ENCODE data around the gene CASZ1.

The CASZ1 gene

GRCh38 chr1:10642403-10643080 lies 153.9 kb downstream of the CASZ1 start:
- H3K36me3 ChIP-seq (ENCODE audit: control insufficient read depth in 1 of 2, insufficient read depth in 2 of 2, low read length in 2 of 2): peaks cover 30 to 68% of the 10 kb centered on the region in 2 donors
- H3K27ac ChIP-seq (ENCODE audit: low read depth, low read length): no peak overlapping the region
- H3K9me3 ChIP-seq (ENCODE audit: control insufficient read depth in 1 of 2, low read length in 2 of 2): no peaks in the 10 kb centered on the region
- no peak overlapping the region for H3K9ac ChIP-seq (ENCODE audit: low read depth in 1 of 2, low read length in 2 of 2)
- H3K4me1 ChIP-seq (ENCODE audit: control insufficient read depth in 1 of 2, insufficient read depth in 2 of 2, low read length in 2 of 2): peaks cover 0 to 7% of the 10 kb centered on the region in 2 donors
- H3K27me3 ChIP-seq (ENCODE audit: control insufficient read depth in 1 of 2, insufficient read depth in 2 of 2, low read length in 2 of 2): no peaks in the 10 kb centered on the region
- H3K4me3 ChIP-seq (ENCODE audit: low read depth in 1 of 2, low read length in 2 of 2): no peak overlapping the region

DNA sequence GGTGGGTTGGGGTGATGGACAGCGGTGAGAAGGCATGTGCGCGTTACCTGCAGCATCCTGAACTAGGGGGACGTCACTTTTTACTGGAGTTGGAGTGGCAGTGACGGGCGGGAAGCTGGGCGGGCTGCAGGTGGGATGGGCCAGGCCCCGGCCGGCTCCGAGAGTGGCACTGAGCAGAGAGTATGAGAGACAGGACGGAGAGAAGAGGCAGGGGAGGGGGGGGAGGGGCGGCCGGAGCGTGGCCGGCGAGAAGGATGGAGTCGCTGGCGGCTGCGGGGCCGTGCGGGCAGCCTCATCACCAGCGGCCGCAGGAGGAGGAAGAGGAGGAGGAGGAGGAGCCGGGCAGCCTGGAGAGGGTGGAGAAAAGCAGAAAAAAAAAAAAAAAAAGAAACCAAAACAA lies 154.5 kb downstream of the CASZ1 start:
- peaks cover 31 to 63% of the 10 kb centered on the region in 2 donors for H3K36me3 ChIP-seq (ENCODE audit: control insufficient read depth in 1 of 2, insufficient read depth in 2 of 2, low read length in 2 of 2)
- H3K4me1 ChIP-seq (ENCODE audit: control insufficient read depth in 1 of 2, insufficient read depth in 2 of 2, low read length in 2 of 2): peaks cover 0 to 7% of the 10 kb centered on the region in 2 donors
- no peaks in the 10 kb centered on the region for H3K27me3 ChIP-seq (ENCODE audit: control insufficient read depth in 1 of 2, insufficient read depth in 2 of 2, low read length in 2 of 2)
- H3K9ac ChIP-seq (ENCODE audit: low read depth in 1 of 2, low read length in 2 of 2): no peak overlapping the region
- H3K4me3 ChIP-seq (ENCODE audit: low read depth in 1 of 2, low read length in 2 of 2): no peak overlapping the region
- H3K27ac ChIP-seq (ENCODE audit: low read depth, low read length): no peak overlapping the region
- H3K9me3 ChIP-seq (ENCODE audit: control insufficient read depth in 1 of 2, low read length in 2 of 2): no peaks in the 10 kb centered on the region

GRCh38 chr1:10640843-10641553 lies 155.4 kb downstream of the CASZ1 start:
- H3K9me3 ChIP-seq (ENCODE audit: control insufficient read depth in 1 of 2, low read length in 2 of 2): no peaks in the 10 kb centered on the region
- peaks cover 28 to 57% of the 10 kb centered on the region in 2 donors for H3K36me3 ChIP-seq (ENCODE audit: control insufficient read depth in 1 of 2, insufficient read depth in 2 of 2, low read length in 2 of 2)
- no peaks in the 10 kb centered on the region for H3K4me1 ChIP-seq (ENCODE audit: control insufficient read depth in 1 of 2, insufficient read depth in 2 of 2, low read length in 2 of 2)
- no peaks in the 10 kb centered on the region for H3K27me3 ChIP-seq (ENCODE audit: control insufficient read depth in 1 of 2, insufficient read depth in 2 of 2, low read length in 2 of 2)
- no peak overlapping the region for H3K27ac ChIP-seq (ENCODE audit: low read depth, low read length)
- H3K9ac ChIP-seq (ENCODE audit: low read depth in 1 of 2, low read length in 2 of 2): no peak overlapping the region
- H3K4me3 ChIP-seq (ENCODE audit: low read depth in 1 of 2, low read length in 2 of 2): no peak overlapping the region

- no peaks in the 10 kb centered on the region for H3K27me3 ChIP-seq (ENCODE audit: control insufficient read depth in 1 of 2, insufficient read depth in 2 of 2, low read length in 2 of 2)
- H3K9ac ChIP-seq (ENCODE audit: low read depth in 1 of 2, low read length in 2 of 2): no peak overlapping the region
- H3K9me3 ChIP-seq (ENCODE audit: control insufficient read depth in 1 of 2, low read length in 2 of 2): no peaks in the 10 kb centered on the region
- no peak overlapping the region for H3K4me3 ChIP-seq (ENCODE audit: low read depth in 1 of 2, low read length in 2 of 2)
- H3K4me1 ChIP-seq (ENCODE audit: control insufficient read depth in 1 of 2, insufficient read depth in 2 of 2, low read length in 2 of 2): peaks cover 0 to 4% of the 10 kb centered on the region in 2 donors
- H3K36me3 ChIP-seq (ENCODE audit: control insufficient read depth in 1 of 2, insufficient read depth in 2 of 2, low read length in 2 of 2): peaks cover 25 to 48% of the 10 kb centered on the region in 2 donors
- peak overlapping the region; percentile 3 for H3K27ac ChIP-seq (ENCODE audit: low read depth, low read length)
Measured at GRCh38 chr1:10639775-10640578, 156.5 kb downstream of the CASZ1 start.

GRCh38 chr1:10639011-10639774 lies 157.3 kb downstream of the CASZ1 start:
- Histone ChIP-seq H3K4me1 (ENCODE audit: control insufficient read depth in 1 of 2, insufficient read depth in 2 of 2, low read length in 2 of 2) (peaks cover 0 to 4% of the 10 kb centered on the region in 2 donors), H3K9me3 (ENCODE audit: control insufficient read depth in 1 of 2, low read length in 2 of 2) (no peaks in the 10 kb centered on the region), H3K4me3 (ENCODE audit: low read depth in 1 of 2, low read length in 2 of 2) (no peak overlapping the region), H3K9ac (ENCODE audit: low read depth in 1 of 2, low read length in 2 of 2) (no peak overlapping the region), H3K27ac (ENCODE audit: low read depth, low read length) (no peak overlapping the region), H3K27me3 (ENCODE audit: control insufficient read depth in 1 of 2, insufficient read depth in 2 of 2, low read length in 2 of 2) (no peaks in the 10 kb centered on the region), H3K36me3 (ENCODE audit: control insufficient read depth in 1 of 2, insufficient read depth in 2 of 2, low read length in 2 of 2) (peaks cover 25 to 42% of the 10 kb centered on the region in 2 donors)

DNA sequence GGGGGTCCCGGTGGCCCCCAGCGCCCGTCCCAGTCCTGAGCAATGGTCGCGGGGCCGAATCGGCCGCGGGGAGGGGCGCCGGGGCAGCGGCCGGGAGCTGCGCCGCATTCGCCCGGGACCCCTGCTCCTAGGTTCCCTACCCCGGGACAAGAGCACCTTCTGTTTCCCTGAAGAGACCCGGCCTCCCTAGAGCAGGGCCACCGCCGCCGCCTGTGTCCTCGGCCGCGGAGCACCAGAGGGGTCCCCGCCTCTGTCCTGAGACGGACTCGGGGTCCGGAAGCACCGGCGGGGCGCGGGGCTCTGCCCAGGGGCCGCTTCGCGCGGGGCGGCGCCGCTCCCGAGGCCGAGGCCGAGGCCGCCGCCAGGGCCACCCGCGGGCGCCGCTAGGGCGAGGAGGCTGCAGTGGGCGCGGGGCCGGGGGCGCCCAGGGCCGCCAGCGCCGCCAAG lies 157.9 kb downstream of the CASZ1 start:
- H3K9ac ChIP-seq (ENCODE audit: low read depth in 1 of 2, low read length in 2 of 2): no peak overlapping the region
- no peak overlapping the region for H3K4me3 ChIP-seq (ENCODE audit: low read depth in 1 of 2, low read length in 2 of 2)
- no peaks in the 10 kb centered on the region for H3K9me3 ChIP-seq (ENCODE audit: control insufficient read depth in 1 of 2, low read length in 2 of 2)
- H3K4me1 ChIP-seq (ENCODE audit: control insufficient read depth in 1 of 2, insufficient read depth in 2 of 2, low read length in 2 of 2): peaks cover 0 to 4% of the 10 kb centered on the region in 2 donors
- no peaks in the 10 kb centered on the region for H3K27me3 ChIP-seq (ENCODE audit: control insufficient read depth in 1 of 2, insufficient read depth in 2 of 2, low read length in 2 of 2)
- peaks cover 25 to 36% of the 10 kb centered on the region in 2 donors for H3K36me3 ChIP-seq (ENCODE audit: control insufficient read depth in 1 of 2, insufficient read depth in 2 of 2, low read length in 2 of 2)
- H3K27ac ChIP-seq (ENCODE audit: low read depth, low read length): no peak overlapping the region

DNA sequence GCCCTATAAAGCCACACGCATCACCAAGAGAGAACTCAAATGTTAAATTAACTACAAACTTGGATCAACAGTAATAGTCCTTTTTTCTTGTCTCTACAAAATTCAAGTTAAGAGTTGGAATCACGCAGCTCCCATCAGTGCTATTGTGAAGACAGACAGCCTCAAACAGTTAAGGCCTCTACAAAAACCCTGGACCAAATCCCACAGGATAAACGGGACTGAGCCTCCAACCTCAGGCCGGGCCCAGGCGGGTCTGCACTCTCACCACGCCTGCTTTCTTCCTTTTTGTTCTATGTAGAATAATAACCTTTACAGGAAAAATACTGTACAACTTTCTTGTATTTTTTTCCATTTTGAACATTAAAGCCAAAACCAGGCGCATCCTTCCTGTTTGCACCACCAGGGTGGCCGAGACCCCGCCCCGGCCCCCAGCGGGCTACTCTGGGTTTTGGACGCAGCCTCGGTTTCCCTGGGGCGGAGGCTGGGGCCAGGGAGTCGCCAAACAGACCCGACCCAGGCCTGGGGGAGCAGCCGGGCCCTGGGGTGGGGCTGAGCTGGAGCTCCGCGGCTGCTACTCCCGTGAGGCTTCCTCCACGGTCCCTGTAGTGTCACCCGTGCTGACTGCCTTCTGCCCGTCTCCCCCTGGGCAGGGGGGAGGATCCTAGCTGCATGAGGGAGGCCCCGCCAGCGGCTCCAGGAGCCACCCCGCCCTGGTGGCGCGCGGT lies 158.4 kb downstream of the CASZ1 start:
- H3K27ac ChIP-seq (ENCODE audit: low read depth, low read length): no peak overlapping the region
- no peak overlapping the region for H3K4me3 ChIP-seq (ENCODE audit: low read depth in 1 of 2, low read length in 2 of 2)
- no peaks in the 10 kb centered on the region for H3K9me3 ChIP-seq (ENCODE audit: control insufficient read depth in 1 of 2, low read length in 2 of 2)
- peaks cover 25 to 30% of the 10 kb centered on the region in 2 donors for H3K36me3 ChIP-seq (ENCODE audit: control insufficient read depth in 1 of 2, insufficient read depth in 2 of 2, low read length in 2 of 2)
- H3K27me3 ChIP-seq (ENCODE audit: control insufficient read depth in 1 of 2, insufficient read depth in 2 of 2, low read length in 2 of 2): no peaks in the 10 kb centered on the region
- no peak overlapping the region for H3K9ac ChIP-seq (ENCODE audit: low read depth in 1 of 2, low read length in 2 of 2)
- peaks cover 0 to 4% of the 10 kb centered on the region in 2 donors for H3K4me1 ChIP-seq (ENCODE audit: control insufficient read depth in 1 of 2, insufficient read depth in 2 of 2, low read length in 2 of 2)

- peak overlapping the region; percentile 42 for H3K27ac ChIP-seq (ENCODE audit: low read depth, low read length)
Measured at GRCh38 chr1:10637400-10637799, 159.0 kb downstream of the CASZ1 start.

GRCh38 chr1:10635992-10636391 lies 160.5 kb downstream of the CASZ1 start:
- Histone ChIP-seq H3K9me3 (ENCODE audit: control insufficient read depth in 1 of 2, low read length in 2 of 2) (no peaks in the 10 kb centered on the region), H3K4me1 (ENCODE audit: control insufficient read depth in 1 of 2, insufficient read depth in 2 of 2, low read length in 2 of 2) (peaks cover 0 to 4% of the 10 kb centered on the region in 2 donors), H3K27ac (ENCODE audit: low read depth, low read length) (no peak overlapping the region), H3K4me3 (ENCODE audit: low read depth in 1 of 2, low read length in 2 of 2) (no peak overlapping the region), H3K27me3 (ENCODE audit: control insufficient read depth in 1 of 2, insufficient read depth in 2 of 2, low read length in 2 of 2) (no peaks in the 10 kb centered on the region), H3K36me3 (ENCODE audit: control insufficient read depth in 1 of 2, insufficient read depth in 2 of 2, low read length in 2 of 2) (peaks cover 15 to 17% of the 10 kb centered on the region in 2 donors), H3K9ac (ENCODE audit: low read depth in 1 of 2, low read length in 2 of 2) (no peak overlapping the region)

More at GRCh38 chr1:10637400-10637799, 159.0 kb downstream of the CASZ1 start:
- H3K4me1 ChIP-seq (ENCODE audit: control insufficient read depth in 1 of 2, insufficient read depth in 2 of 2, low read length in 2 of 2): peaks cover 0 to 4% of the 10 kb centered on the region in 2 donors
- no peak overlapping the region for H3K4me3 ChIP-seq (ENCODE audit: low read depth in 1 of 2, low read length in 2 of 2)
- H3K9me3 ChIP-seq (ENCODE audit: control insufficient read depth in 1 of 2, low read length in 2 of 2): no peaks in the 10 kb centered on the region
- peaks cover 21 to 24% of the 10 kb centered on the region in 2 donors for H3K36me3 ChIP-seq (ENCODE audit: control insufficient read depth in 1 of 2, insufficient read depth in 2 of 2, low read length in 2 of 2)
- no peak overlapping the region for H3K9ac ChIP-seq (ENCODE audit: low read depth in 1 of 2, low read length in 2 of 2)
- no peaks in the 10 kb centered on the region for H3K27me3 ChIP-seq (ENCODE audit: control insufficient read depth in 1 of 2, insufficient read depth in 2 of 2, low read length in 2 of 2)

Data from duodenal mucosa (tissue), 2 donors.